A673 (cell line): ENCODE measurements around the gene NAPA.

Source experiments
- EZH2 ChIP-seq: fragments of 200-600 bp; sonication (generic); IDR thresholded peaks from 2 replicates; pipeline ENCODE4 v1.6.1; 2017; ENCODE audit warnings: borderline replicate concordance, low read depth, mild to moderate bottlenecking, mixed read lengths, antibody characterized with exemption, low read length; ENCODE audit not compliant: poor library complexity, severe bottlenecking
- TF ChIP-seq, protein P1 (sequence below): fragments of 300-800, 200-600 bp; sonication (generic); conservative IDR thresholded peaks from 2 replicates; pipeline ENCODE4 v1.5.1; 2017; ENCODE audit warnings: low read depth, mild to moderate bottlenecking, antibody characterized with exemption, low read length, moderate library complexity, mixed read lengths

- TF ChIP-seq, protein P1, sequence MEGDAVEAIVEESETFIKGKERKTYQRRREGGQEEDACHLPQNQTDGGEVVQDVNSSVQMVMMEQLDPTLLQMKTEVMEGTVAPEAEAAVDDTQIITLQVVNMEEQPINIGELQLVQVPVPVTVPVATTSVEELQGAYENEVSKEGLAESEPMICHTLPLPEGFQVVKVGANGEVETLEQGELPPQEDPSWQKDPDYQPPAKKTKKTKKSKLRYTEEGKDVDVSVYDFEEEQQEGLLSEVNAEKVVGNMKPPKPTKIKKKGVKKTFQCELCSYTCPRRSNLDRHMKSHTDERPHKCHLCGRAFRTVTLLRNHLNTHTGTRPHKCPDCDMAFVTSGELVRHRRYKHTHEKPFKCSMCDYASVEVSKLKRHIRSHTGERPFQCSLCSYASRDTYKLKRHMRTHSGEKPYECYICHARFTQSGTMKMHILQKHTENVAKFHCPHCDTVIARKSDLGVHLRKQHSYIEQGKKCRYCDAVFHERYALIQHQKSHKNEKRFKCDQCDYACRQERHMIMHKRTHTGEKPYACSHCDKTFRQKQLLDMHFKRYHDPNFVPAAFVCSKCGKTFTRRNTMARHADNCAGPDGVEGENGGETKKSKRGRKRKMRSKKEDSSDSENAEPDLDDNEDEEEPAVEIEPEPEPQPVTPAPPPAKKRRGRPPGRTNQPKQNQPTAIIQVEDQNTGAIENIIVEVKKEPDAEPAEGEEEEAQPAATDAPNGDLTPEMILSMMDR = no peak
- no peak for TF ChIP-seq EZH2
These were observed at the start of gene NAPA for GRCh38 chr19:47514869-47515588.
